GM18498 (cell line): ENCODE data around the gene CORIN.

ENCODE experiments used
- ATAC-seq: cut with Tn5 transposase; IDR thresholded peaks from one replicate; pipeline ENCODE4 v1.9.1; 2021; ENCODE audit warnings: mild to moderate bottlenecking, moderate library complexity; ENCODE audit not compliant: unreplicated experiment

CORIN gene, protein sequence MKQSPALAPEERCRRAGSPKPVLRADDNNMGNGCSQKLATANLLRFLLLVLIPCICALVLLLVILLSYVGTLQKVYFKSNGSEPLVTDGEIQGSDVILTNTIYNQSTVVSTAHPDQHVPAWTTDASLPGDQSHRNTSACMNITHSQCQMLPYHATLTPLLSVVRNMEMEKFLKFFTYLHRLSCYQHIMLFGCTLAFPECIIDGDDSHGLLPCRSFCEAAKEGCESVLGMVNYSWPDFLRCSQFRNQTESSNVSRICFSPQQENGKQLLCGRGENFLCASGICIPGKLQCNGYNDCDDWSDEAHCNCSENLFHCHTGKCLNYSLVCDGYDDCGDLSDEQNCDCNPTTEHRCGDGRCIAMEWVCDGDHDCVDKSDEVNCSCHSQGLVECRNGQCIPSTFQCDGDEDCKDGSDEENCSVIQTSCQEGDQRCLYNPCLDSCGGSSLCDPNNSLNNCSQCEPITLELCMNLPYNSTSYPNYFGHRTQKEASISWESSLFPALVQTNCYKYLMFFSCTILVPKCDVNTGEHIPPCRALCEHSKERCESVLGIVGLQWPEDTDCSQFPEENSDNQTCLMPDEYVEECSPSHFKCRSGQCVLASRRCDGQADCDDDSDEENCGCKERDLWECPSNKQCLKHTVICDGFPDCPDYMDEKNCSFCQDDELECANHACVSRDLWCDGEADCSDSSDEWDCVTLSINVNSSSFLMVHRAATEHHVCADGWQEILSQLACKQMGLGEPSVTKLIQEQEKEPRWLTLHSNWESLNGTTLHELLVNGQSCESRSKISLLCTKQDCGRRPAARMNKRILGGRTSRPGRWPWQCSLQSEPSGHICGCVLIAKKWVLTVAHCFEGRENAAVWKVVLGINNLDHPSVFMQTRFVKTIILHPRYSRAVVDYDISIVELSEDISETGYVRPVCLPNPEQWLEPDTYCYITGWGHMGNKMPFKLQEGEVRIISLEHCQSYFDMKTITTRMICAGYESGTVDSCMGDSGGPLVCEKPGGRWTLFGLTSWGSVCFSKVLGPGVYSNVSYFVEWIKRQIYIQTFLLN

GRCh38 chr4:47837908-47838294, at the start of gene CORIN:
Gene CORIN, minus strand, starts transcription at chr4:47838067. Its CDS starts 118 bp downstream, at chr4:47837949.
- ATAC-seq = no peak

GRCh38 chr4:47882228-47882627, 44.4 kb upstream of the CORIN start:
- ATAC-seq = no peak

DNA sequence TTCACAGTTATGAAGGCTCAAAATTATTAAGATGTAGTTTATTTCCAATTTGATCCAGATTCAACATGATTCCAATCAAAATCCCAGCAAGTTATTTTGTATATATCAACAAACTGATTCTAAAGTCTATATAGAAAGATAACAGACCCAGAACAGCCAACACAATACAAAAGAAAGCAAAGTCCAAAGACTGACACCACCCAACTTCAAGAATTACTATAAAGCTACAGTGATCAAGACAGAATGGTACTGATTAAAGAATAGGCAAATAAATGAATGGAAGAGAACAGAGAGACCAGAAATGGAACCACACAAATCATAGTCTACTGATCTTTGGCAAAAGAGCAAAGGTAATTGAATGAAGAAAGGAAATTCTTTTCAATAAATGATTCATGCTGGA, 41.6 kb upstream of the CORIN start:
- no peak for ATAC-seq

GRCh38 chr4:47876784-47877546, 39.1 kb upstream of the CORIN start:
- no peak for ATAC-seq

- ATAC-seq = no peak
These were observed 38.4 kb upstream of the CORIN start for GRCh38 chr4:47876310-47876709.

DNA sequence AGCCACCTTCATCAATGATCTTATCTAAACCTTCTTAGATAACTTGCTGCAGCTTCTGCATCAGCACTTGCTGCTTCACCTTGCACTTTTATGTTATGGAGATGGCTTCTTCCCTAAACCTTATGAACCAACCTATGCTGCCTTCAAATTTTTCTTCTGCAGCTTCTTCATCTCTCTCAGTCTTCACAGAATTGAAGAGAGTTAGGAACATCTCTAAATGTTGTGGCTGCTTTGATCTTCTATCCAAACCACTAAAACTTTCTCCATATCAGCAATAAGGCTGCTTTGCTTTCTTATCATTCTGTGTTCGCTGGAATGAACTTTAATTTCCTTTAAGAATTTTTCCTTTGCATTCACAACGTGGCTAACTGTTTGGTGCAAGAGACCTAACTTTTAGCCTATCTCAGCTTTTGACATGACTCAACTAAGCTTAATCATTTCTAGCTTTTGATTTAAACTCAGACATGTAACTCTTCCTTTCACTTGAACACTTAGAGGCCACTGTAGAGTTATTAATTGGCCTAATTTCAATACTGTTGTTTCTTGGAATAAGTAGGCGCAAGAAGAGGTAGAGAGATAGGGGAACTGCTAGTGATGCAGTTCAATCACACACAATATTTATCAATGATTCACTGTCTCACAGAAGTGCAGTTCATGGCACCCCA, 36.1 kb upstream of the CORIN start:
- no peak for ATAC-seq

- ATAC-seq = no peak
These were observed 25.6 kb upstream of the CORIN start for GRCh38 chr4:47863486-47863885.

DNA sequence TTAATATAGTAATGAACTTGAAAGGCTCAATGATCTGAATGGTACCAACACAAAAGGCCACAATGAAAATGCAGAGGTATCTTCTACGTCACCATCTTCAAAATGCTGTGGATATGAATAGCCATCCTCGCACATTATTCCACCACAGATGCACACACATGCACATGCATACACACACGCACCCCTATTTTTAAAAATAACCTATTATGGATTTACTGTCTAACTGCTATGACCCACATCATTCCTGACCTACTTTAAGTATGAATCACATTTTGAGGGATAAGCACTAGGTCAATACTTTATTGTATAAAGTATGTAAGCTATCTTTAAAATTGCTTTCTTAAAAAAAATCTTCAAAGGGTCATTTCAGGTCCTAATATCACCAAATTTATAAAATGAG, 24.4 kb upstream of the CORIN start:
- ATAC-seq = no peak

- ATAC-seq = no peak
These were observed 22.4 kb upstream of the CORIN start for GRCh38 chr4:47860305-47860704.

GRCh38 chr4:47858006-47858405, 20.1 kb upstream of the CORIN start:
- no peak for ATAC-seq

DNA sequence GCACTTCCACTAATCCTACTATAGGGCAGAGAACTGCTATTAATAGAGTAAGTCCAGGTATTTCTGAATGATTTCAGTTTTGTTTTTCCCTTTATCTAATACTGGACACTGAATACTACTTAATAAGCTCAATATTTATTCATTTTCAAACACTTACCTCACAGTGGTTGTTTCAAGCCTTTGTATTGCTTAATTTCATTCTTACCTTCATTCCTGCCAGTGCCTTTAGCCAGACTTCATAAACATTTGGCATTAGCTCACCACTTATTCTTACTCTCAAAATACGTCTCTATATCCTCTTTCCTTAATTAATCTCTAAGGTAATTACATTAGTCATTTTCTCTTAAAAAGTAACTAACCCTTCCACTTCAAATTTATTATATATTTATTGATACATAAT, 18.8 kb upstream of the CORIN start:
- no peak for ATAC-seq

GRCh38 chr4:47855350-47855749, 17.5 kb upstream of the CORIN start:
- ATAC-seq = no peak

DNA sequence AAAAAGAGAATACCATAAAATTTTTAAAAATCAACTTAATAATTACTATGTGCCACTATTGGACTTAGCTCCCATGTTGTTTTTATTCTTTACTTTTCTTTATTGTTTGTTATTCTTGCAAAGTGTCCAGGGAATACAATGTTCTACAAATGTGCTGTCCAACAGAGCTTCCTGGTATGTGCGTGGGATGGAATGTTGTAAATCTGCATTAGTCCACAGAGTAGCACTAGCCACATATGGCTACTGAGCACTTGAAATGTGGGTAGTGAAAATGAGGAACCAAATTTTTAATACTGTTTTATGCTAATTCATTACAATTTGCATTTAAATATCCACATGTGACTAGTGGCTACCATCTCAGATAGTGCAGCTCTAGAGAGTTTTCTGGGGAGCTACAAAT, 14.3 kb upstream of the CORIN start:
- ATAC-seq = no peak

- ATAC-seq = no peak
These were observed 11.6 kb upstream of the CORIN start for GRCh38 chr4:47849466-47849865.

- ATAC-seq = no peak
These were observed 10.2 kb upstream of the CORIN start for GRCh38 chr4:47848041-47848440.

- no peak for ATAC-seq
These were observed 5.1 kb upstream of the CORIN start for GRCh38 chr4:47842985-47843384.

DNA sequence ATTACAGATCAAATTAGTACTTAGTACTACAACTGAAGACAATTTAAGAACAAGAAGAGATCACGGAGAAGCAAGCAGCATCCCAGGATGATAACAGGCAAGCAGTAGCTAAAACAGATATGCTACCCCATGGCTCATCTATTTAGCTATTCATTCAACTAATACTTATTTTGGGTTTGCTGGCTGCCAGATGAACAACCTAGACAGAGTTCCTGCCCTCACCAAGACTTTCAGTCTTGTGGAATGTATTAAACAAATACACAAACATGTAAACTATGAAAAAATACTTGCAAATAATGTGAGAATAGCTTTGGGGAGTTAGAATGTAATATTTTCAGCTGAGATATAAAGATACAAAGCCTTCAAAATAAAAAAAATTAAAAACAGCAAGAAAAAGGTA, 2.4 kb upstream of the CORIN start:
- ATAC-seq = no peak

- ATAC-seq = peak; percentile 59
These were observed 1.4 kb upstream of the CORIN start for GRCh38 chr4:47839259-47839658.

DNA sequence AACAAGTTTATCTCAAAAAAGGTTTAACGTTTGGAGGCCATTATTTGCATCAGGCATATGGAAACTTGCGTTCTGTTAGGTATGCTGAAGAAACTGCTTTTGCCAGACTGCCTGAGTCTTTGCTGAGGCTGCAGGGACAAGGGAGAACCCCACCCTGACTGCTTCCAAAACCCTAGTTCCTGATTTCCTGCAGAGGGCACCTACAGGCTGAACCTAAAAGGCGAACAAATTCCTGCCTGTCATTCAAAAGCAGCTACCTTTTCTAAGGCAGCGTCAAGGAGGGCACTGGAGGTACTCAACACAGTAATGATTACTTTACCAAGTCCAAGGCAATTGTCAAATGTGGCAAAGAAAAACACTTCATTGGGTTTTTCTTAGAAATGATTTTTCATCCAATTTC, 578 bp upstream of the CORIN start:
- ATAC-seq = no peak

DNA sequence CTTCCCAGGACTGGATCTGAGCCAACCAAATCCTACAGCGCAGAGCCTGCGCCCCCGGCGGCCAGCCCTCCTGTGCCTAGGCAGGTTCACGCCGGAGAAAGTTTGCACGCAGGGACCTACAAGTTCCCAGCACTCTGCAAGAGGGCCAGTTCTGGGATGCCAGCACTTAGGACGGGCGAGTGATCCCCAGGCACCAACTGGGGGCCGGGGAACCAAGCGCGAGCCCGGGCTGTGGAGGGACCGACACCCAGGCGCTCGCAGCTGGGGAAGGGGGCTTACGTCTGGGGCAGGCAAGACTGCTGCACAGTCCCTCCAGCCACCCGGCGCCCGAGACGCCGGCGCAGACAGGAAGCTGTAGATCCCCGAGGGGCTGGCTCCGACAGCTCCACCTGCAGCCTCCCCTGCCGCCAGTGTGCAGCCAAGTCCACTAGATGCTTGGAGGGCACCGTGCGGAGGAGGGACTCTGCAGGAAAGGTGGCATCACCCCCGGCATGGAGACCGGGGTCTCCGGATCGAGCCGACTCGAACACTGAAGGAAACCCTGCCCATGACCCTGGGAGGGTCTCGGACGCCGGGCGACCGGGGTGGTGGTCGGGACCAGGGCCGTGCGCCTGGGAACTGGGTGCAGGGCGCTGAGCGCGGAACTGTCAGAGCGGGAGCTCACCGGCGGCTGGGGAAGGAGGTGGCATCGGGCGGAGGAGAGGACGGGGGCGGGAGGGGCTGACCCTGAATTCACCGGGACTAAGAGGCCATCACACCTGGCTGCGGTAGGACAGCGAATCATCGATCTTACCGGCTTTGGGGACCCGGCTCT, 566 bp downstream of the CORIN start:
- ATAC-seq = peak; percentile 71
